Measurements from ENCODE around the gene CYTH1. TPM values are rescaled to one million over a fixed set of nuclear protein-coding genes. Genes with fewer than 3 reads are reported as not detected.

The CYTH1 gene
- total and polyA plus RNA-seq, 10 of the 15 experiments (the other 5 are each of a cell fraction or from before 2014, with no cell fraction given): 6.6 to 188 (median 145) TPM

DNA sequence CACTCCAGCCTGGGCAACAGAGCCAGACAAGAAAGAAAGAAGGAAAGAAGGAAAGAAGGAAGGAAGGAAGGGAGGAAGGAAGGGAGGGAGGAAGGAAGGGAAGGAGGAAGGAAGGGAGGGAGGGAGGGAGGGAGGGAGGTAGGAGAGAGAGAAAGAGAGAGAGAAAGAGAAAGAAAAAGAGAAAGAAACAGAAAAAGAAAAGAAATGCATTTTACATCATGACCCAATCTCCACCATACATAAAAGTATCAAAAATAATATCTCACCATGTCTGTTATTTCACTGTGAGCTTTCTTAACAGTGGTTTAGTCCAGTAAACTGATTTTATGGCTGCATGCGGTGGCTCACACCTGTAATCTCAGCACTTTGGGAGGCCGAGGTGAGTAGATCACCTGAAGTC, 70.0 kb downstream of the CYTH1 start (continued):
- TF ChIP-seq EGR1 (IDR thresholded peaks at IDR 0.05; ENCODE audit: borderline replicate concordance in 1 of 2, low read depth in 2 of 2, low read length in 2 of 2) (no peak), JUND (IDR thresholded peaks at IDR 0.05; ENCODE audit: low read depth, low read length) (no peak), TCF7 (IDR thresholded peaks at IDR 0.05; ENCODE audit: borderline replicate concordance) (no peak), SP1 (IDR thresholded peaks at IDR 0.05; ENCODE audit: low read depth, low read length) (no peak)

DNA sequence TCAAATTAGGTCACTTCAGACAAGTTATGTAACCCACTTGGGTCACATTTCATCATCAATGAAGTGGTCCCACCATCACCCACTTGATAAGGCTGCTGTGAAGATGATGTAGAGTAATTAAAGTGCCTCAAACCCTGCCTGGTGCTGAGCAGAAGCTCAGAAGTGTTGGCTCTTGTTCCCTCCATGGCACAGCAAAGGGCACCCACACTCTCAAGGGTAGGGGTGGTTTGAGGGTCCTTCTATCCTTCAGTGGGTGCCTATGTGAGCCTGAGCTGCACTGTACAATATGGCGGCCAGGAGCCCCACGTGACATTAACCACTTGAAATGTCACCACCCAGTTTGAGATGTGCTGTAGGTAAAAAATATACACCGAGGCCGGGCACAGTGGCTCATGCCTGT, 71.5 kb downstream of the CYTH1 start:
- TF ChIP-seq PML (IDR thresholded peaks at IDR 0.05; ENCODE audit: low read length): no peak
- TF ChIP-seq NR2C1 (IDR thresholded peaks at IDR 0.05): no peak
- 0 out of 2 replicates have a peak, but pooled peaks have one; percentile 24 for TF ChIP-seq YY1 (IDR thresholded peaks at IDR 0.05; ENCODE audit: low read depth, low read length)
- TF ChIP-seq GABPA (IDR thresholded peaks at IDR 0.05; ENCODE audit: low read depth): no peak
- TF ChIP-seq RB1 (IDR thresholded peaks at IDR 0.05; ENCODE audit: borderline replicate concordance): no peak
- no peak for TF ChIP-seq HCFC1 (IDR thresholded peaks at IDR 0.05; ENCODE audit: low read length)
- TF ChIP-seq PAX5 (IDR thresholded peaks at IDR 0.05; ENCODE audit: borderline replicate concordance, low read depth, low read length): no peak
- TF ChIP-seq POLR2A (IDR thresholded peaks at IDR 0.05; ENCODE audit: low read depth, low read length): peak; percentile 24; the same call in 1 of the 2 replicates
- TF ChIP-seq, protein P1, sequence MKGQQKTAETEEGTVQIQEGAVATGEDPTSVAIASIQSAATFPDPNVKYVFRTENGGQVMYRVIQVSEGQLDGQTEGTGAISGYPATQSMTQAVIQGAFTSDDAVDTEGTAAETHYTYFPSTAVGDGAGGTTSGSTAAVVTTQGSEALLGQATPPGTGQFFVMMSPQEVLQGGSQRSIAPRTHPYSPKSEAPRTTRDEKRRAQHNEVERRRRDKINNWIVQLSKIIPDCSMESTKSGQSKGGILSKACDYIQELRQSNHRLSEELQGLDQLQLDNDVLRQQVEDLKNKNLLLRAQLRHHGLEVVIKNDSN (IDR thresholded peaks at IDR 0.05; ENCODE audit: borderline replicate concordance, extremely low read length, insufficient read depth, low read depth, low read length): peak; percentile 12
- no peak for TF ChIP-seq RFX5 (IDR thresholded peaks at IDR 0.05; ENCODE audit: low read depth, low read length)
- 0 out of 2 replicates have a peak, but pooled peaks have one; percentile 57 for TF ChIP-seq POLR2AphosphoS5 (IDR thresholded peaks at IDR 0.05; ENCODE audit: low read length)
- TF ChIP-seq MXI1 (IDR thresholded peaks at IDR 0.05; ENCODE audit: low read depth, low read length): no peak
- TF ChIP-seq, protein P2, sequence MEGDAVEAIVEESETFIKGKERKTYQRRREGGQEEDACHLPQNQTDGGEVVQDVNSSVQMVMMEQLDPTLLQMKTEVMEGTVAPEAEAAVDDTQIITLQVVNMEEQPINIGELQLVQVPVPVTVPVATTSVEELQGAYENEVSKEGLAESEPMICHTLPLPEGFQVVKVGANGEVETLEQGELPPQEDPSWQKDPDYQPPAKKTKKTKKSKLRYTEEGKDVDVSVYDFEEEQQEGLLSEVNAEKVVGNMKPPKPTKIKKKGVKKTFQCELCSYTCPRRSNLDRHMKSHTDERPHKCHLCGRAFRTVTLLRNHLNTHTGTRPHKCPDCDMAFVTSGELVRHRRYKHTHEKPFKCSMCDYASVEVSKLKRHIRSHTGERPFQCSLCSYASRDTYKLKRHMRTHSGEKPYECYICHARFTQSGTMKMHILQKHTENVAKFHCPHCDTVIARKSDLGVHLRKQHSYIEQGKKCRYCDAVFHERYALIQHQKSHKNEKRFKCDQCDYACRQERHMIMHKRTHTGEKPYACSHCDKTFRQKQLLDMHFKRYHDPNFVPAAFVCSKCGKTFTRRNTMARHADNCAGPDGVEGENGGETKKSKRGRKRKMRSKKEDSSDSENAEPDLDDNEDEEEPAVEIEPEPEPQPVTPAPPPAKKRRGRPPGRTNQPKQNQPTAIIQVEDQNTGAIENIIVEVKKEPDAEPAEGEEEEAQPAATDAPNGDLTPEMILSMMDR (IDR thresholded peaks at IDR 0.05 in 2 of 3, conservative IDR thresholded peaks at IDR 0.05 in 1 of 3; ENCODE audit: control insufficient read depth in 2 of 3, extremely low read depth in 1 of 3, insufficient read depth in 1 of 3, low read depth in 3 of 3, low read length in 3 of 3): no peak
- no peaks in the 10 kb centered on the region for H3K9me3 ChIP-seq (replicated peaks; ENCODE audit: control insufficient read depth, insufficient read depth, low read length)
- BruUV-seq (replicated peaks): no TSS peak
- ChIA-PET RAD21 (ENCODE audit: unreplicated experiment) (interaction anchor here (3.1 to 20.7 kb wide), 7 partner anchors 7 to 69 kb away, joined by 12 to 537 read pairs (median 50); no protein-coding TSS in a partner anchor), POLR2A (interaction anchor here (0.6 to 13.9 kb wide), 7 partner anchors 7 to 59 kb away, joined by 3 to 384 read pairs (median 29); no protein-coding TSS in a partner anchor), CTCF (interaction anchor here (1.9 to 8.0 kb wide), 9 partner anchors 13 to 213 kb away, joined by 9 to 85 read pairs (median 48); no protein-coding TSS in a partner anchor), SMC1A (ENCODE audit: uncharacterized antibody, unreplicated experiment) (interaction anchor here (1.4 to 16.2 kb wide), 9 partner anchors 11 to 213 kb away, joined by 3 to 490 read pairs (median 19); no protein-coding TSS in a partner anchor)
- H4K20me1 ChIP-seq (ENCODE audit: control insufficient read depth, insufficient read depth): no peaks in the 10 kb centered on the region
- peak overlapping the region; percentile 77 for H3K9ac ChIP-seq (ENCODE audit: control insufficient read depth, insufficient read depth, low read length)
- no peak for DNase-seq (ENCODE audit: low read depth, low spot score)
- no peak for ATAC-seq
- no peak for FAIRE-seq
- in situ Hi-C loops (cut with MboI) (no loop called here), intact Hi-C loops (cut with micrococcal nuclease; ENCODE audit: unreplicated experiment) (no loop called here)
- H3K79me2 ChIP-seq (ENCODE audit: control insufficient read depth, insufficient read depth, low read length): peaks cover 96% of the 10 kb centered on the region
- 86% methylated on average over 4 of the region's 4 CpGs for WGBS (ENCODE audit: insufficient coverage, insufficient replicate concordance, low lambda C conversion rate, missing lambda C conversion rate)
- no peak overlapping the region for H2AFZ ChIP-seq (ENCODE audit: control insufficient read depth, low read depth, low read length)
- H3K4me2 ChIP-seq (ENCODE audit: control insufficient read depth, insufficient read depth): peak overlapping the region; percentile 96
- H3K36me3 ChIP-seq (ENCODE audit: control insufficient read depth in 2 of 2, insufficient read depth in 2 of 2, low read length in 1 of 2): peaks cover 8% of the 10 kb centered on the region in 2 experiments; a peak in 3 of 4 replicates
- H3K4me1 ChIP-seq (ENCODE audit: control insufficient read depth, insufficient read depth, low read length): peaks cover 62% of the 10 kb centered on the region
- peak overlapping the region; percentile 45; the same call in 1 of the 2 replicates for H3K4me3 ChIP-seq
- no peaks in the 10 kb centered on the region for H3K27me3 ChIP-seq (replicated peaks in 1 of 2; ENCODE audit: control insufficient read depth in 2 of 2, insufficient read depth in 2 of 2, low read length in 1 of 2)
- H3K27ac ChIP-seq (ENCODE audit: control insufficient read depth, insufficient read depth): peak overlapping the region; percentile 99

Measured in GM12878 (cell line).